Fibroblast of lung (primary cell): ENCODE measurements around the gene SMIM20. TPM values are rescaled to one million over a fixed set of nuclear protein-coding genes. Genes with fewer than 3 reads are reported as not detected.
A peak's percentile ranks its signal among the peaks of the same experiment; 100 is the strongest.

Experiments used
- DNase-seq, 2 donors: peaks; one replicate each; pipeline versions ENCODE4 v3.0.0 to v3.0.0-alpha.2; 2010; ENCODE audit warnings: low read depth in 2 of 2
- H2AFZ ChIP-seq: 2 replicates; pipeline ENCODE4 v1.5.1; 2012; ENCODE audit warnings: low read length, control low read depth, inconsistent platforms
- H3K27ac ChIP-seq: 2 replicates; pipeline ENCODE4 v1.5.1; 2011; ENCODE audit warnings: low read length, control low read depth; ENCODE audit not compliant: insufficient read depth
- H3K27me3 ChIP-seq: 2 replicates; pipeline ENCODE4 v1.5.1; 2011; ENCODE audit warnings: mild to moderate bottlenecking, low read length; ENCODE audit not compliant: control insufficient read depth, insufficient read depth
- H3K36me3 ChIP-seq: 2 replicates; pipeline ENCODE4 v1.5.1; 2011; ENCODE audit warnings: low read length; ENCODE audit not compliant: control insufficient read depth, insufficient read depth
- H3K4me1 ChIP-seq: 2 replicates; pipeline ENCODE4 v1.5.1; 2011; ENCODE audit warnings: low read length; ENCODE audit not compliant: control insufficient read depth, insufficient read depth; ENCODE audit errors: extremely low read depth
- H3K4me2 ChIP-seq: 2 replicates; pipeline ENCODE4 v1.5.1; 2011; ENCODE audit warnings: low read length, control low read depth; ENCODE audit not compliant: insufficient read depth; ENCODE audit errors: extremely low read depth
- H3K4me3 ChIP-seq, 4 experiments: fragments of 200-600 bp in 1 of 4; sonication (generic) in 1 of 4; replicated peaks in 1 of 4; 2 replicates each; pipeline ENCODE4 v1.5.1; 2011 to 2016; ENCODE audit warnings: low read length in 4 of 4, low read depth in 3 of 4, mild to moderate bottlenecking in 3 of 4, control low read depth in 2 of 4, inconsistent platforms in 1 of 4, mixed read lengths in 1 of 4; ENCODE audit not compliant: insufficient read depth in 1 of 4; ENCODE audit errors: control extremely low read depth in 1 of 4
- H3K79me2 ChIP-seq: 2 replicates; pipeline ENCODE4 v1.5.1; 2012; ENCODE audit warnings: mild to moderate bottlenecking, low read length, inconsistent platforms; ENCODE audit not compliant: control insufficient read depth, insufficient read depth
- H3K9ac ChIP-seq: 2 replicates; pipeline ENCODE4 v1.5.1; 2011; ENCODE audit warnings: mild to moderate bottlenecking, low read length, control low read depth; ENCODE audit not compliant: insufficient read depth
- H3K9me3 ChIP-seq: 2 replicates; pipeline ENCODE4 v1.5.1; 2012; ENCODE audit warnings: low read depth, low read length; ENCODE audit not compliant: control insufficient read depth, insufficient read depth
- H4K20me1 ChIP-seq: 2 replicates; pipeline ENCODE4 v1.5.1; 2011; ENCODE audit warnings: low read length; ENCODE audit not compliant: control insufficient read depth, insufficient read depth; ENCODE audit errors: extremely low read depth
- EZH2 ChIP-seq: IDR thresholded peaks from 2 replicates; pipeline ENCODE4 v1.5.1; 2012; ENCODE audit warnings: low read length, control low read depth, mild to moderate bottlenecking; ENCODE audit errors: missing control alignments
- polyA plus RNA-seq, 2 donors: library from polyadenylated mRNA; depleted of rRNA in 1 of 2; stranded (reverse) in 1 of 2; unstranded in 1 of 2; fragments of >200 nt; gene quantifications; 2 replicates each; pipeline ENCODE4 v1.2.1, GENCODE V29; 2011 to 2012; ENCODE audit warnings: missing spikeins in 1 of 2
- total RNA-seq: library from RNA; depleted of rRNA; stranded (reverse); fragments of >200 nt; gene quantifications from 2 replicates; pipeline ENCODE4 v1.2.1, GENCODE V29; 2014
- TF ChIP-seq, protein P1 (sequence below), 2 donors: IDR thresholded peaks in 1 of 2; conservative IDR thresholded peaks in 1 of 2; 1 replicate in 1 of 2; 2 replicates in 1 of 2; pipeline ENCODE4 v1.5.1; 2011 to 2012; ENCODE audit warnings: low read length in 2 of 2, control low read depth in 1 of 2, inconsistent platforms in 1 of 2, low read depth in 1 of 2, mild to moderate bottlenecking in 1 of 2

SMIM20 gene
- total and polyA plus RNA-seq, 2 donors (not counting 1 experiment from before 2014, with no cell fraction given): 34.9 to 48.7 TPM

- Histone ChIP-seq H3K36me3 (no peaks in the 10 kb centered on the region), H3K4me1 (peaks cover 3% of the 10 kb centered on the region), H3K4me2 (peak overlapping the region; percentile 55), H3K27me3 (no peaks in the 10 kb centered on the region), H3K79me2 (no peaks in the 10 kb centered on the region), H3K9me3 (no peaks in the 10 kb centered on the region), H3K9ac (no peak overlapping the region), H4K20me1 (no peaks in the 10 kb centered on the region), H3K27ac (no peak overlapping the region), H3K4me3 (no peak overlapping the region), H2AFZ (no peak overlapping the region)
- TF ChIP-seq EZH2: no peak
- TF ChIP-seq, protein P1, sequence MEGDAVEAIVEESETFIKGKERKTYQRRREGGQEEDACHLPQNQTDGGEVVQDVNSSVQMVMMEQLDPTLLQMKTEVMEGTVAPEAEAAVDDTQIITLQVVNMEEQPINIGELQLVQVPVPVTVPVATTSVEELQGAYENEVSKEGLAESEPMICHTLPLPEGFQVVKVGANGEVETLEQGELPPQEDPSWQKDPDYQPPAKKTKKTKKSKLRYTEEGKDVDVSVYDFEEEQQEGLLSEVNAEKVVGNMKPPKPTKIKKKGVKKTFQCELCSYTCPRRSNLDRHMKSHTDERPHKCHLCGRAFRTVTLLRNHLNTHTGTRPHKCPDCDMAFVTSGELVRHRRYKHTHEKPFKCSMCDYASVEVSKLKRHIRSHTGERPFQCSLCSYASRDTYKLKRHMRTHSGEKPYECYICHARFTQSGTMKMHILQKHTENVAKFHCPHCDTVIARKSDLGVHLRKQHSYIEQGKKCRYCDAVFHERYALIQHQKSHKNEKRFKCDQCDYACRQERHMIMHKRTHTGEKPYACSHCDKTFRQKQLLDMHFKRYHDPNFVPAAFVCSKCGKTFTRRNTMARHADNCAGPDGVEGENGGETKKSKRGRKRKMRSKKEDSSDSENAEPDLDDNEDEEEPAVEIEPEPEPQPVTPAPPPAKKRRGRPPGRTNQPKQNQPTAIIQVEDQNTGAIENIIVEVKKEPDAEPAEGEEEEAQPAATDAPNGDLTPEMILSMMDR (conservative IDR thresholded peaks at IDR 0.05 in 1 of 2, IDR thresholded peaks at IDR 0.05 in 1 of 2; ENCODE audit: low read depth in 1 of 2, low read length in 2 of 2): no peak
- DNase-seq: peak; percentile 93 to 97
Measured at GRCh38 chr4:25908491-25908901, 5.5 kb upstream of the SMIM20 start.

DNA sequence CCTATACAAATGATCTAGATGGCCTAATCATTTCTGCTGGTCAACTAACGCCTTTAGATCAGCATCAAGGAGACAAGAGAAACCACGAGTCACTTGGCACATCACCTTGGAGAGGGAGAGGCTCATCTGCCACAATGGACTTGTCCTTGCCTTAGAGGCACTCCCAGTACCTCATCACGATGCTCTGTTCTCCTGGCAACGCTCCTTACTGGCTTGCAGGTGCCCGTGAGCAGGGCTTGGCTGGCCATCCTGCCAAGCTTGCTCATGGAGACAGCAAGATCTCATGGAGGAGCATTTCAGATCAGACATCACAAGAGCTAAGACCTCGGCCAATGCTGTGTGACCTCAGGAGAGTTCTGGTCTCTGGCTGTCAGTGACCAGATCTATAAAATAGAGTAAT lies 2.7 kb upstream of the SMIM20 start:
- Histone ChIP-seq H3K9ac (no peak overlapping the region), H3K9me3 (no peaks in the 10 kb centered on the region), H3K36me3 (no peaks in the 10 kb centered on the region), H3K27me3 (no peaks in the 10 kb centered on the region), H3K27ac (no peak overlapping the region), H3K4me3 (no peak overlapping the region), H3K79me2 (no peaks in the 10 kb centered on the region), H4K20me1 (no peaks in the 10 kb centered on the region), H3K4me1 (peaks cover 6% of the 10 kb centered on the region), H2AFZ (no peak overlapping the region), H3K4me2 (no peak overlapping the region)
- TF ChIP-seq, protein P1 (conservative IDR thresholded peaks at IDR 0.05 in 1 of 2, IDR thresholded peaks at IDR 0.05 in 1 of 2; ENCODE audit: low read depth in 1 of 2, low read length in 2 of 2): no peak
- no peak for TF ChIP-seq EZH2
- no peak for DNase-seq

- H3K27ac ChIP-seq: peak overlapping the region; percentile 68
- no peak for DNase-seq
Measured at GRCh38 chr4:25913056-25913850, 767 bp upstream of the SMIM20 start.

More at GRCh38 chr4:25913056-25913850, 767 bp upstream of the SMIM20 start:
- no peaks in the 10 kb centered on the region for H3K79me2 ChIP-seq
- no peaks in the 10 kb centered on the region for H4K20me1 ChIP-seq
- H3K4me1 ChIP-seq: peaks cover 6% of the 10 kb centered on the region
- no peak for TF ChIP-seq EZH2
- TF ChIP-seq, protein P1 (conservative IDR thresholded peaks at IDR 0.05 in 1 of 2, IDR thresholded peaks at IDR 0.05 in 1 of 2; ENCODE audit: low read depth in 1 of 2, low read length in 2 of 2): no peak
- no peaks in the 10 kb centered on the region for H3K36me3 ChIP-seq
- peak overlapping the region; percentile 65 for H3K9ac ChIP-seq
- peak overlapping the region; percentile 61 to 89 (median 66) for H3K4me3 ChIP-seq
- H2AFZ ChIP-seq: peak overlapping the region; percentile 93
- no peaks in the 10 kb centered on the region for H3K27me3 ChIP-seq
- H3K9me3 ChIP-seq: no peaks in the 10 kb centered on the region
- peak overlapping the region; percentile 92 for H3K4me2 ChIP-seq
